HEK293T (cell line): Measurements from ENCODE around the gene FAM236B.

ENCODE experiments used
- ARNT ChIP-seq: fragments of 450-650 bp; IDR thresholded peaks from 2 replicates; pipeline ENCODE4 v1.6.1; 2017; ENCODE audit warnings: mild to moderate bottlenecking
- CTBP1 ChIP-seq: fragments of 450-650 bp; IDR thresholded peaks from 2 replicates; pipeline ENCODE4 v1.6.1; 2016; ENCODE audit warnings: borderline replicate concordance
- FOXM1 ChIP-seq: fragments of 450-650 bp; IDR thresholded peaks from 2 replicates; pipeline ENCODE4 v1.6.1; 2017; ENCODE audit warnings: mild to moderate bottlenecking, borderline replicate concordance
- HDGF ChIP-seq: fragments of 450-650 bp; IDR thresholded peaks from 2 replicates; pipeline ENCODE4 v1.6.1; 2017; ENCODE audit warnings: antibody characterized with exemption, borderline replicate concordance
- L3MBTL2 ChIP-seq: fragments of 450-650 bp; conservative IDR thresholded peaks from 2 replicates; pipeline ENCODE4 v1.6.1; 2016; ENCODE audit warnings: mild to moderate bottlenecking
- LEF1 ChIP-seq: fragments of 450-650 bp; IDR thresholded peaks from 2 replicates; pipeline ENCODE4 v1.6.1; 2017; ENCODE audit warnings: mild to moderate bottlenecking, borderline replicate concordance
- SP1 ChIP-seq: fragments of 450-650 bp; IDR thresholded peaks from 2 replicates; pipeline ENCODE4 v1.6.1; 2017
- SUZ12 ChIP-seq: fragments of 450-650 bp; IDR thresholded peaks from 2 replicates; pipeline ENCODE4 v1.6.1; 2016; ENCODE audit warnings: mild to moderate bottlenecking

- TF ChIP-seq FOXM1 (no peak), ARNT (no peak), SP1 (no peak), SUZ12 (no peak), HDGF (no peak), L3MBTL2 (no peak), CTBP1 (no peak), LEF1 (no peak)
These were observed 46.9 kb downstream of the FAM236B start for GRCh38 chrX:72735561-72735960.
